ENCODE measurements around the gene AIG1.
"Not testable (repeated sequence)": the region's sequence is repeated elsewhere in the genome, so short reads cannot be mapped to it uniquely, and the experiment has no call there.

Gene AIG1

DNA sequence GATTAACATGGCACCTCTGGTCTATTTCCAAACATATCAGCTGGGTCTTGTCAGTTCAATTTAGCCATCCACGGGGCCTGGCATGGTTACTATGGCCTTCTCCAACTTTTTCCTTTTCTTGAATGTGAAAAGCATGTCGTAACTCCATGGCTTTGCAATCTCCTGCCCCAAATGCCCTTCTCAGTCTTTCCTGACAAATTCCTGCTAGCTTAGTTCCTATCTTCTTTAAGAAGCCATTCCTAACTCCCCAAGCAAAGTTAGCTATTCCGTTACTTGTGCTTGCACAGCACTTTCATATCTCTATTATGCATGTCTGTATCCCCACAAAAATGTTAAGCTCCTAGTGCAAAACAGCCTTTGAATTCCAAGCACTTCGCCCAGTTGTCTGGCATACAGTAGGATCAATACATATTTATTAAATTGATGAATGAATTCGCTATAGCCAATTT lies 105.6 kb downstream of the AIG1 start:
- no peaks in the 10 kb centered on the region for H3K27me3 ChIP-seq (replicated peaks)
- DNase-seq: no peak
- H3K4me3 ChIP-seq (ENCODE audit: low read depth, low read length): no peak overlapping the region
- H3K27ac ChIP-seq: no peak overlapping the region
- H3K36me3 ChIP-seq (replicated peaks): no peaks in the 10 kb centered on the region
- no peak for TF ChIP-seq CTCF (IDR thresholded peaks at IDR 0.05; ENCODE audit: low read depth, low read length, missing control alignments)
- in situ Hi-C loops (cut with HindIII; ENCODE audit: low pct_ligation_motif_present, low sequenced_read_pairs): no loop called here

- Histone ChIP-seq H3K27ac (no peak overlapping the region), H3K27me3 (replicated peaks) (no peaks in the 10 kb centered on the region), H3K4me3 (ENCODE audit: low read depth, low read length) (no peak overlapping the region), H3K36me3 (replicated peaks) (no peaks in the 10 kb centered on the region)
- no peak for TF ChIP-seq CTCF (IDR thresholded peaks at IDR 0.05; ENCODE audit: low read depth, low read length, missing control alignments)
- no peak for DNase-seq
- in situ Hi-C loops (cut with HindIII; ENCODE audit: low pct_ligation_motif_present, low sequenced_read_pairs): no loop called here
Measured at GRCh38 chr6:143167224-143167623, 106.5 kb downstream of the AIG1 start.

DNA sequence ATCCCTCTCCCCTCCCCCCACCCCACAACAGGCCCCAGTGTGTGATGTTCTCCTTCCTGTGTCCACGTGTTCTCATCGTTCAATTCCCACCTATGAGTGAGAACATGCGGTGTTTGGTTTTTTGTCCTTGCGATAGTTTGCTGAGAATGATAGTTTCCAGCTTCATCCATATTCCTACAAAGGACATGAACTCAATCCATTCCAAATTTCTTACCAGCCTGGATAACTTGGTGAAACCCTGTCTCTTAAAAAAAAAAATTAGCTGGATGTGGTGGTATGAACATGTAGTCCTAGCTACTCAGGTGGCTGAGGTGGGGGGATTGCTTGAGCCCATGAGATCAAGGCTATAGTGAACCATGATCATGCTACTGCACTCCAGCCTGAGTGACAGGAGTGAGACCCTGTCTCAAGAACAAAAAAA lies 107.7 kb downstream of the AIG1 start:
- H3K4me3 ChIP-seq (ENCODE audit: low read depth, low read length); H3K36me3 ChIP-seq (replicated peaks); DNase-seq; H3K27me3 ChIP-seq (replicated peaks); in situ Hi-C loops (cut with HindIII; ENCODE audit: low pct_ligation_motif_present, low sequenced_read_pairs); H3K27ac ChIP-seq: not testable (repeated sequence)

DNA sequence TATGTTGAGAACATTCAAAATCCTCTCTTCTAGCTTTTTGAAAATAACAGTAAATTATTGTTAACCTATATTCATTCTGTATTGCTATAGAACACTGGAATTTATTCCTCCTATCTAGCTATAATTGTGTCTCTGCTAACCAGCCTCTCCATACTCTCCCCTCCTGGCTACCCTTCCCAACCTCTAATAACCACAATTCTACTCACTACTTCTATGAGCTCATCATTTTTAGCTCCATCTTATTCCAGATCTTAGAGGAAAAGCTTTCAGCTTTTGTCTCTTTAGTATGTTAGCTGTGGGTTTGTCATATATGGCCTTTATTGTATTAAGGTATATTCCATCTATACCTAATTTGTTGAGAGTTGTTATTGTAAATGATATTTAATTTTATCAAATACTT lies 108.8 kb downstream of the AIG1 start:
- Histone ChIP-seq H3K27ac (no peak overlapping the region), H3K27me3 (replicated peaks) (no peaks in the 10 kb centered on the region), H3K36me3 (replicated peaks) (no peaks in the 10 kb centered on the region), H3K4me3 (ENCODE audit: low read depth, low read length) (no peak overlapping the region)
- no peak for DNase-seq
- in situ Hi-C loops (cut with HindIII; ENCODE audit: low pct_ligation_motif_present, low sequenced_read_pairs): no loop called here
- TF ChIP-seq CTCF (IDR thresholded peaks at IDR 0.05; ENCODE audit: low read depth, low read length, missing control alignments): no peak

GRCh38 chr6:143174516-143174915 lies 113.8 kb downstream of the AIG1 start:
- no peak for DNase-seq
- Histone ChIP-seq H3K27ac (no peak overlapping the region), H3K27me3 (replicated peaks) (no peaks in the 10 kb centered on the region), H3K4me3 (ENCODE audit: low read depth, low read length) (no peak overlapping the region), H3K36me3 (replicated peaks) (no peaks in the 10 kb centered on the region)
- in situ Hi-C loops (cut with HindIII; ENCODE audit: low pct_ligation_motif_present, low sequenced_read_pairs): no loop called here
- no peak for TF ChIP-seq CTCF (IDR thresholded peaks at IDR 0.05; ENCODE audit: low read depth, low read length, missing control alignments)

GRCh38 chr6:143174951-143175350 lies 114.3 kb downstream of the AIG1 start:
- DNase-seq: no peak
- Histone ChIP-seq H3K27ac (no peak overlapping the region), H3K36me3 (replicated peaks) (no peaks in the 10 kb centered on the region), H3K4me3 (ENCODE audit: low read depth, low read length) (no peak overlapping the region), H3K27me3 (replicated peaks) (no peaks in the 10 kb centered on the region)
- no peak for TF ChIP-seq CTCF (IDR thresholded peaks at IDR 0.05; ENCODE audit: low read depth, low read length, missing control alignments)
- in situ Hi-C loops (cut with HindIII; ENCODE audit: low pct_ligation_motif_present, low sequenced_read_pairs): no loop called here

Data from brain microvascular endothelial cell (primary cell).